22Rv1 (cell line): ENCODE results near the gene IL19.

ENCODE experiments used
- H3K27ac ChIP-seq: fragments of 450-650 bp; 2 replicates; pipeline ENCODE4 v1.5.1; 2017
- ZFX ChIP-seq: fragments of 450-650 bp; IDR thresholded peaks from 2 replicates; pipeline ENCODE4 v1.6.1; 2017; ENCODE audit warnings: antibody characterized with exemption, borderline replicate concordance
- TF ChIP-seq, protein P1 (sequence below): fragments of 450-650 bp; IDR thresholded peaks from 2 replicates; pipeline ENCODE4 v1.5.1; 2017; ENCODE audit warnings: mild to moderate bottlenecking

IL19 gene

DNA sequence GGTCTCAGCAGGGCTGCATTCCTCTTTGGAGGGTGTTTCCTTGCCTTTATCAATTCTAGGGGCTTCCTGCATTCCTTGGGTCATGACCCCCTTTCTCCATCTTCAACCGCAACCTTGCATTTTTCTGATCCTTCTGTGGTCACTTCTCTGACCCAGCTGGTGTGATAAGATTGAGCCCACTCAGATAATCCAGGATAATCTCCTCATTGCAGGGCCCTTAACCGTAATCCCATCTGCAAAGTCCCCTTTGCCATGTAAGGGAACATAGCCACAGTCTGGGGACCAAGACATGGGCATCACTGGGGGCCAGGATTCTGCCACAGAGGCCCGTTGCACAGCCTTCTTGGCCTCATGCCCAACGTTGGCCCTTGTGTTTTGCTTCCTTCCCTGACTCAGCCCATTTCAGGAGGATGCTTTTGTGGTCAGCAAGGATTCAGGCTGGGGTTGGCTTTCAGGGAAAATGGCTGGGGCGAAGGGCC lies 35.0 kb upstream of the IL19 start:
- TF ChIP-seq, protein P1, sequence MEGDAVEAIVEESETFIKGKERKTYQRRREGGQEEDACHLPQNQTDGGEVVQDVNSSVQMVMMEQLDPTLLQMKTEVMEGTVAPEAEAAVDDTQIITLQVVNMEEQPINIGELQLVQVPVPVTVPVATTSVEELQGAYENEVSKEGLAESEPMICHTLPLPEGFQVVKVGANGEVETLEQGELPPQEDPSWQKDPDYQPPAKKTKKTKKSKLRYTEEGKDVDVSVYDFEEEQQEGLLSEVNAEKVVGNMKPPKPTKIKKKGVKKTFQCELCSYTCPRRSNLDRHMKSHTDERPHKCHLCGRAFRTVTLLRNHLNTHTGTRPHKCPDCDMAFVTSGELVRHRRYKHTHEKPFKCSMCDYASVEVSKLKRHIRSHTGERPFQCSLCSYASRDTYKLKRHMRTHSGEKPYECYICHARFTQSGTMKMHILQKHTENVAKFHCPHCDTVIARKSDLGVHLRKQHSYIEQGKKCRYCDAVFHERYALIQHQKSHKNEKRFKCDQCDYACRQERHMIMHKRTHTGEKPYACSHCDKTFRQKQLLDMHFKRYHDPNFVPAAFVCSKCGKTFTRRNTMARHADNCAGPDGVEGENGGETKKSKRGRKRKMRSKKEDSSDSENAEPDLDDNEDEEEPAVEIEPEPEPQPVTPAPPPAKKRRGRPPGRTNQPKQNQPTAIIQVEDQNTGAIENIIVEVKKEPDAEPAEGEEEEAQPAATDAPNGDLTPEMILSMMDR, result no peak
- no peak for TF ChIP-seq ZFX
- no peak overlapping the region for H3K27ac ChIP-seq

GRCh38 chr1:206736878-206737728 lies 33.5 kb upstream of the IL19 start:
- no peak overlapping the region; the same call in 1 of the 2 replicates for H3K27ac ChIP-seq
- TF ChIP-seq, protein P1, result no peak
- no peak for TF ChIP-seq ZFX

- no peak overlapping the region; the same call in 1 of the 2 replicates for H3K27ac ChIP-seq
- TF ChIP-seq ZFX, result no peak
- TF ChIP-seq, protein P1, result no peak
These were observed 32.8 kb upstream of the IL19 start for GRCh38 chr1:206737729-206738201.

GRCh38 chr1:206738370-206739366 lies 31.9 kb upstream of the IL19 start:
- no peak for TF ChIP-seq ZFX
- TF ChIP-seq, protein P1, result peak; percentile 71

DNA sequence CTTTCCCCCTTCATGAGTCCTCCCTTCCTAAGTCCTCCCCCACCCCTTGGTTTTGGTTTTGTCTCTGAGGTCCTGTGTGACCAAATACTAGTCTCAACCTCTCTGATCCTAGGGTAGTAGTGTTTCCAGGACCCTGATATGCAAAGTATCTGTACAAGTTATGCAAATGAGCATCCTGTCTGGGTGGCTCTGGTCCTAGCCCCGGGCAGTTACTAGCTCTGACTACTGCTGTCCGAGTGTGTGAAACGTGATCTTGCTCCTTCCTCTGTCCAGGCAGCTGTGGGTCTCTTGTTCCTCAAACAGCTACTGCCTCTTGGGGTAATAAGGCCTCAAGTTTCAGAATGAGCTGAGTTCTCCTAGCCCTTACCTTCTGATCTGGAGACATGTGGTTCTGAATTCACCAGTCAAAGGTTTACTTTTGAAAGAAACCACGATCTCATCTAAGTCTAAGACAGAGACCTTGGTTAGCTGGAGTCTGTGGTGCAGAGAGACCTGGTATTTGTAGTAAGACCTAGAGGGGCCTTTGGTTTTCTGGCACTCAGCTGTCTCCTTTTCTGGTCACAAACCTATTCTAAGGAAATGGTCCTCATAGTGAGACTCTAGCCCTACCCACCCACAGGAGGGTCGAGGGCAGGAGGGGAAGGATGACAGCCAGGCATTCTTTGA lies 31.0 kb upstream of the IL19 start:
- no peak for TF ChIP-seq ZFX
- TF ChIP-seq, protein P1, result no peak
- H3K27ac ChIP-seq, result no peak overlapping the region

More at GRCh38 chr1:206738370-206739366, 31.9 kb upstream of the IL19 start:
- H3K27ac ChIP-seq, result no peak overlapping the region; the same call in 1 of the 2 replicates

DNA sequence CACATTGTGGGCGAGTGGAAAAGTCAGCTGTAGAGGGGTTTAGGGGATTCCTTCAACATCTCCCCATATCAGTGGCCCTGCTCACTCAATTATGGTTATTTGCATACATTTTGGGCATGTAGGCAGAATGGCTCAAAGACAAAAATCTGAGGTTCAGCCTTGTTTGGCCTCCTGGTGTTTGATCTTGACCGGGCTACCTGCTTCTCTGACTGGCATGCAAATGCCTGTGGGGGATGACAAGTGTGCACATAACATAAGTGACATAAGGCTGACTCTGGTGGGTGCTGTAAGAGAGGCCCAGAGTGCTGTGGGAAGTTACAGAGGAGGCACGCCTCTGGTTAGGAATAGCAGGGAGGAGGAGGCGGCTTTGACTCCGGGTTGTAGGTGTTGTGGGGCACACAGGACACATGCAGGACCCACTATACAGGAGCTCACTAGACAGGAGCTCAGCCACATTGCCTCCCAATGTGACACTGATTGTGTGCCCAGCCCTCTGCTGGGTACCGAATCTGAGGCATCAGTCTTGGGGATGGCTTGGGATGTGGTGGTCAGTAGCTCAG lies 29.4 kb upstream of the IL19 start:
- H3K27ac ChIP-seq, result no peak overlapping the region
- TF ChIP-seq, protein P1, result no peak
- no peak for TF ChIP-seq ZFX
